Neutrophil (primary cell): Measurements from ENCODE around the gene PTPRE.

Source experiments
- H3K27ac ChIP-seq: fragments of 200-600 bp; sonication (generic); 2 replicates; pipeline ENCODE4 v1.5.1; 2016; ENCODE audit warnings: mild to moderate bottlenecking, moderate library complexity
- H3K27me3 ChIP-seq: fragments of 200-600 bp; sonication (generic); 2 replicates; pipeline ENCODE4 v1.6.0; 2016; ENCODE audit warnings: mild to moderate bottlenecking
- H3K36me3 ChIP-seq: fragments of 200-600 bp; sonication (generic); 2 replicates; pipeline ENCODE4 v1.5.1; 2017
- H3K4me1 ChIP-seq, 2 experiments: fragments of 200-600 bp in 1 of 2; sonication (generic) in 1 of 2; 1 replicate in 1 of 2; 2 replicates in 1 of 2; pipeline versions ENCODE4 v1.5.1 to v1.6.1; 2013 to 2016; ENCODE audit warnings: low read depth in 1 of 2, low read length in 1 of 2, mild to moderate bottlenecking in 1 of 2, moderate library complexity in 1 of 2; ENCODE audit not compliant: control insufficient read depth in 1 of 2, insufficient read depth in 1 of 2
- H3K4me3 ChIP-seq, 2 experiments: fragments of 200-600 bp in 1 of 2; sonication (generic) in 1 of 2; 1 replicate in 1 of 2; 2 replicates in 1 of 2; pipeline ENCODE4 v1.5.1; 2013 to 2016; ENCODE audit warnings: low read depth in 1 of 2, low read length in 1 of 2, mild to moderate bottlenecking in 1 of 2, moderate library complexity in 1 of 2
- H3K9me3 ChIP-seq: fragments of 200-600 bp; sonication (generic); 2 replicates; pipeline ENCODE4 v1.5.1; 2016
- TF ChIP-seq, protein P1 (sequence below): fragments of 200-600 bp; sonication (generic); IDR thresholded peaks from 2 replicates; pipeline ENCODE4 v1.5.1; 2016; ENCODE audit warnings: antibody characterized with exemption

The PTPRE gene

DNA sequence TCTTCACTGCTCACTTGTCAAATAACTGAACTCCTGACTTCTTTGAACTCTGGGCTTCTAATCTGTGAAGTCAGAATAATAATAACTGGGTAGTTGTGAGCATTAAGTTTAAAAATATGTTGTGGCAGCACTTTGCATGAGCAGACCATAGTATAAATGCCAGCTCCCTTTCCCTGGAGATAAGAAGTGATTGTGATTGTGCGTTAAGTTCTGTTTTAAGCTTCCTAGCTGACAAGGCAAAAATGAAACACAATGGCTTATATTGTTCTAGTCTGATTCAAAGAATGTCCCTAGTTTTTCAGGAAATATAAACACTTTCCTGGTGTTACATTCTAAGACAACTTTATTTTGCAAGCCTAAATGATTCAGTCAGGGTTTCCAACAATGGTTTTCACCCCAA, 61.8 kb downstream of the PTPRE start:
- Histone ChIP-seq H3K27ac (no peak overlapping the region), H3K4me1 (peaks cover 7 to 10% of the 10 kb centered on the region in 2 experiments), H3K9me3 (no peaks in the 10 kb centered on the region), H3K4me3 (no peak overlapping the region), H3K36me3 (no peaks in the 10 kb centered on the region), H3K27me3 (no peaks in the 10 kb centered on the region)
- TF ChIP-seq, protein P1, sequence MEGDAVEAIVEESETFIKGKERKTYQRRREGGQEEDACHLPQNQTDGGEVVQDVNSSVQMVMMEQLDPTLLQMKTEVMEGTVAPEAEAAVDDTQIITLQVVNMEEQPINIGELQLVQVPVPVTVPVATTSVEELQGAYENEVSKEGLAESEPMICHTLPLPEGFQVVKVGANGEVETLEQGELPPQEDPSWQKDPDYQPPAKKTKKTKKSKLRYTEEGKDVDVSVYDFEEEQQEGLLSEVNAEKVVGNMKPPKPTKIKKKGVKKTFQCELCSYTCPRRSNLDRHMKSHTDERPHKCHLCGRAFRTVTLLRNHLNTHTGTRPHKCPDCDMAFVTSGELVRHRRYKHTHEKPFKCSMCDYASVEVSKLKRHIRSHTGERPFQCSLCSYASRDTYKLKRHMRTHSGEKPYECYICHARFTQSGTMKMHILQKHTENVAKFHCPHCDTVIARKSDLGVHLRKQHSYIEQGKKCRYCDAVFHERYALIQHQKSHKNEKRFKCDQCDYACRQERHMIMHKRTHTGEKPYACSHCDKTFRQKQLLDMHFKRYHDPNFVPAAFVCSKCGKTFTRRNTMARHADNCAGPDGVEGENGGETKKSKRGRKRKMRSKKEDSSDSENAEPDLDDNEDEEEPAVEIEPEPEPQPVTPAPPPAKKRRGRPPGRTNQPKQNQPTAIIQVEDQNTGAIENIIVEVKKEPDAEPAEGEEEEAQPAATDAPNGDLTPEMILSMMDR, result no peak

- Histone ChIP-seq H3K27ac (no peak overlapping the region), H3K27me3 (no peaks in the 10 kb centered on the region), H3K9me3 (no peaks in the 10 kb centered on the region), H3K4me1 (peaks cover 27 to 29% of the 10 kb centered on the region in 2 experiments), H3K4me3 (no peak overlapping the region), H3K36me3 (no peaks in the 10 kb centered on the region)
- TF ChIP-seq, protein P1, result no peak
These were observed 64.4 kb downstream of the PTPRE start for GRCh38 chr10:127971101-127971946.

- H3K36me3 ChIP-seq, result no peaks in the 10 kb centered on the region
- TF ChIP-seq, protein P1, result no peak
- no peaks in the 10 kb centered on the region for H3K27me3 ChIP-seq
- H3K4me3 ChIP-seq, result no peak overlapping the region
- H3K27ac ChIP-seq, result no peak overlapping the region
- H3K4me1 ChIP-seq, result peaks cover 35 to 37% of the 10 kb centered on the region in 2 experiments
- no peaks in the 10 kb centered on the region for H3K9me3 ChIP-seq
These were observed 65.2 kb downstream of the PTPRE start for GRCh38 chr10:127971963-127972615.

DNA sequence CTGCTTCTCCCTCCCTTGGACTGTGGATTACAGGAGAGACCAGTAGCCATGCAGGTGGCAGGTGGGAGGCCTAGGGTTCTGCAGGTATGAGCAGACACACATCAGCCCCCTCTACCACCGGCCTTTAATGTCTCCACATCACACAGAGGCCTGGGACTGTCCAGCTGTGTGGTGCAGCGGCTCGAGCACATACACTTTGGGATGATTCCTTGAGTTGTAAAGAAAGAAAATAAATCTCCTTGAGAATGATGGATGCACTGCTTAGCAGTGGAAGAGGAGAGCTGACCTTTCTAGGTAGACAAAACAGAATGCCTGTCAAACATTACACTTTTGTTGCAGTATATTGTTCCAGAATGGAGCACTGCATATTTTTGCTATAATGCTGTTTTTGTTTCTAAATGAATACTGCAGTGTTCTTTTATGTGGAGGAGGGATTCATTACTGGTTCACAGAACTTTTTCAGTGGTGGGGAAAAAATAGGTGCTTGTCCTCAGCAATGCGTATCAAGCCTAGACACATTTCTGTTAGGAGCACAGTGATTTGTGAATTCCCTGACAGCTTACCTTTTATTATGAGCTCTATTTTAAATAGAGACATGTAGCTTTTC, 66.0 kb downstream of the PTPRE start:
- peaks cover 42 to 44% of the 10 kb centered on the region in 2 experiments for H3K4me1 ChIP-seq
- H3K27ac ChIP-seq, result no peak overlapping the region
- H3K27me3 ChIP-seq, result no peaks in the 10 kb centered on the region
- H3K36me3 ChIP-seq, result no peaks in the 10 kb centered on the region
- no peak overlapping the region for H3K4me3 ChIP-seq
- TF ChIP-seq, protein P1, result no peak
- H3K9me3 ChIP-seq, result no peaks in the 10 kb centered on the region

- Histone ChIP-seq H3K36me3 (no peaks in the 10 kb centered on the region), H3K27me3 (no peaks in the 10 kb centered on the region), H3K4me3 (no peak overlapping the region), H3K9me3 (no peaks in the 10 kb centered on the region), H3K27ac (no peak overlapping the region), H3K4me1 (peaks cover 52 to 54% of the 10 kb centered on the region in 2 experiments)
- TF ChIP-seq, protein P1, result no peak
These were observed 66.9 kb downstream of the PTPRE start for GRCh38 chr10:127973791-127974311.
